HS-5 (cell line): ENCODE results near the gene ABCC11.

Source experiments
- DNase-seq: peaks from one replicate; pipeline ENCODE4 v3.0.0-alpha.2; 2012; ENCODE audit warnings: low read depth

ABCC11 gene

GRCh38 chr16:48247311-48247710 lies at the start of gene ABCC11:
ABCC11 (minus strand) TSS chr16:48247539; CDS start chr16:48231921, 15,618 bp downstream.
- DNase-seq = no peak

- DNase-seq = no peak
Observed at GRCh38 chr16:48295488-48296281, 48.3 kb upstream of the ABCC11 start.

- DNase-seq = no peak
Observed at GRCh38 chr16:48294724-48295123, 47.4 kb upstream of the ABCC11 start.

GRCh38 chr16:48292452-48292851 lies 45.1 kb upstream of the ABCC11 start:
- no peak for DNase-seq

GRCh38 chr16:48291754-48292153 lies 44.4 kb upstream of the ABCC11 start:
- no peak for DNase-seq

- no peak for DNase-seq
Observed at GRCh38 chr16:48291303-48291702, 44.0 kb upstream of the ABCC11 start.

GRCh38 chr16:48287239-48287638 lies 39.9 kb upstream of the ABCC11 start:
- DNase-seq = no peak

- no peak for DNase-seq
Observed at GRCh38 chr16:48284772-48285409, 37.6 kb upstream of the ABCC11 start.

GRCh38 chr16:48282636-48283263 lies 35.4 kb upstream of the ABCC11 start:
- no peak for DNase-seq

- DNase-seq = no peak
Observed at GRCh38 chr16:48280546-48280945, 33.2 kb upstream of the ABCC11 start.

- no peak for DNase-seq
Observed at GRCh38 chr16:48279199-48279598, 31.9 kb upstream of the ABCC11 start.

- DNase-seq = no peak
Observed at GRCh38 chr16:48277158-48277557, 29.8 kb upstream of the ABCC11 start.

GRCh38 chr16:48276102-48276501 lies 28.8 kb upstream of the ABCC11 start:
- DNase-seq = no peak

- DNase-seq = no peak
Observed at GRCh38 chr16:48274476-48274875, 27.1 kb upstream of the ABCC11 start.

- no peak for DNase-seq
Observed at GRCh38 chr16:48272837-48273421, 25.6 kb upstream of the ABCC11 start.

- no peak for DNase-seq
Observed at GRCh38 chr16:48271728-48272127, 24.4 kb upstream of the ABCC11 start.

- no peak for DNase-seq
Observed at GRCh38 chr16:48269011-48269410, 21.7 kb upstream of the ABCC11 start.

GRCh38 chr16:48262631-48263030 lies 15.3 kb upstream of the ABCC11 start:
- no peak for DNase-seq

GRCh38 chr16:48261569-48261968 lies 14.2 kb upstream of the ABCC11 start:
- DNase-seq = no peak

- no peak for DNase-seq
Observed at GRCh38 chr16:48256579-48257177, 9.3 kb upstream of the ABCC11 start.

GRCh38 chr16:48252013-48252412 lies 4.7 kb upstream of the ABCC11 start:
- no peak for DNase-seq

GRCh38 chr16:48250520-48251278 lies 3.4 kb upstream of the ABCC11 start:
- DNase-seq = no peak
